ENCODE results near the gene TPPP2. TPM values are rescaled to one million over a fixed set of nuclear protein-coding genes. Genes with fewer than 3 reads are reported as not detected.
A peak's percentile ranks its signal among the peaks of the same experiment; 100 is the strongest.
"Not testable (repeated sequence)": the region's sequence is repeated elsewhere in the genome, so short reads cannot be mapped to it uniquely, and the experiment has no call there.

TPPP2 gene
- total and polyA plus RNA-seq, 8 donors, result 0.20 to 0.50 (median 0.22) TPM; not detected in 3

GRCh38 chr14:21003788-21004346 lies 26.1 kb upstream of the TPPP2 start:
- no peak for DNase-seq
- Histone ChIP-seq H3K27ac (no peak overlapping the region), H3K4me1 (no peaks in the 10 kb centered on the region), H3K9me3 (no peaks in the 10 kb centered on the region), H3K27me3 (no peaks in the 10 kb centered on the region), H3K4me3 (no peak overlapping the region), H3K36me3 (no peaks in the 10 kb centered on the region)
- no peak for ATAC-seq
- intact Hi-C loops (cut with DNase I), result no loop called here
- no peak for TF ChIP-seq CTCF (IDR thresholded peaks at IDR 0.05)

GRCh38 chr14:21009721-21010120 lies 20.3 kb upstream of the TPPP2 start:
- H3K36me3 ChIP-seq; DNase-seq; H3K4me1 ChIP-seq; ATAC-seq; H3K4me3 ChIP-seq; H3K27ac ChIP-seq; H3K27me3 ChIP-seq; intact Hi-C loops (cut with DNase I); H3K9me3 ChIP-seq: not testable (repeated sequence)

- no peak overlapping the region for H3K4me3 ChIP-seq
- no peaks in the 10 kb centered on the region for H3K36me3 ChIP-seq
- H3K9me3 ChIP-seq, result no peaks in the 10 kb centered on the region
- DNase-seq, result no peak
- intact Hi-C loops (cut with DNase I), result no loop called here
- H3K4me1 ChIP-seq, result peaks cover 0 to 10% of the 10 kb centered on the region in 2 donors
- no peak overlapping the region for H3K27ac ChIP-seq
- no peak for TF ChIP-seq CTCF (IDR thresholded peaks at IDR 0.05)
- H3K27me3 ChIP-seq, result no peaks in the 10 kb centered on the region
- no peak for ATAC-seq
These were observed 18.9 kb upstream of the TPPP2 start for GRCh38 chr14:21011136-21011535.

GRCh38 chr14:21014761-21015190 lies 15.2 kb upstream of the TPPP2 start:
- no peak overlapping the region for H3K27ac ChIP-seq
- intact Hi-C loops (cut with DNase I), result loop anchor here in 1 of 2 donors (2.0 to 5.0 kb wide), 2 partner anchors 26 to 78 kb away; no protein-coding TSS in a partner anchor

GRCh38 chr14:21015312-21015711 lies 14.7 kb upstream of the TPPP2 start:
- Histone ChIP-seq H3K27me3 (no peaks in the 10 kb centered on the region), H3K9me3 (no peaks in the 10 kb centered on the region), H3K4me1 (peaks cover 0 to 13% of the 10 kb centered on the region in 2 donors), H3K4me3 (no peak overlapping the region), H3K36me3 (peaks cover 0 to 9% of the 10 kb centered on the region in 2 donors), H3K27ac (no peak overlapping the region)
- peak; percentile 18 for ATAC-seq
- intact Hi-C loops (cut with DNase I), result loop anchor here in 1 of 2 donors (2.0 to 5.0 kb wide), 2 partner anchors 25 to 77 kb away; no protein-coding TSS in a partner anchor
- no peak for DNase-seq
- TF ChIP-seq CTCF (IDR thresholded peaks at IDR 0.05), result no peak

More at GRCh38 chr14:21014761-21015190, 15.2 kb upstream of the TPPP2 start:
- ATAC-seq (peak; percentile 97), DNase-seq (peak in 3 of 4 donors; percentile 70 to 92 (median 88))
- no peak overlapping the region for H3K4me3 ChIP-seq
- TF ChIP-seq CTCF (IDR thresholded peaks at IDR 0.05), result peak; percentile 84 to 95
- no peaks in the 10 kb centered on the region for H3K27me3 ChIP-seq
- H3K9me3 ChIP-seq, result no peaks in the 10 kb centered on the region
- H3K36me3 ChIP-seq, result peaks cover 0 to 9% of the 10 kb centered on the region in 2 donors
- H3K4me1 ChIP-seq, result peaks cover 0 to 13% of the 10 kb centered on the region in 2 donors
